PC-9 (cell line): ENCODE measurements around the gene RXRG. TPM values are rescaled to one million over a fixed set of nuclear protein-coding genes. Genes with fewer than 3 reads are reported as not detected.

Experiments used
- BruUV-seq: library from RNA; stranded (reverse); fragments of 400-500 nt; replicated peaks from 2 replicates; lab custom pipeline; 2021; lab: Mats Ljungman, UMichigan
- CTCF ChIA-PET: fragments of 300-600 bp; sonication (Branson Sonifier 250); formaldehyde crosslinking; loops from one replicate; lab custom pipeline; 2022; ENCODE audit warnings: antibody characterized with exemption; lab: Charles Lee
- POLR2A ChIA-PET: fragments of 300-600 bp; sonication (Branson Sonifier 250); formaldehyde crosslinking; loops from one replicate; lab custom pipeline; 2022; ENCODE audit warnings: antibody characterized with exemption; ENCODE audit not compliant: unreplicated experiment; lab: Charles Lee
- DNase-seq, 2 experiments: peaks; one replicate each; pipeline versions ENCODE4 v3.0.0 to v3.0.0-alpha.2; 2015 to 2022; ENCODE audit warnings: mixed read lengths in 1 of 2
- H2AFZ ChIP-seq: fragments of 200-600 bp; sonication (generic); 2 replicates; pipeline ENCODE4 v1.8.1; 2017; ENCODE audit warnings: antibody characterized with exemption
- H3F3A ChIP-seq: fragments of 200-600 bp; sonication (generic); 2 replicates; pipeline ENCODE4 v1.8.1; 2017; ENCODE audit warnings: antibody characterized with exemption, mild to moderate bottlenecking, low read depth; ENCODE audit not compliant: insufficient read depth
- H3K27ac ChIP-seq: fragments of 200-600 bp; sonication (generic); 2 replicates; pipeline ENCODE4 v1.6.1; 2016; ENCODE audit warnings: mixed run types
- H3K27me3 ChIP-seq: fragments of 200-600 bp; sonication (generic); 2 replicates; pipeline ENCODE4 v1.6.1; 2016; ENCODE audit warnings: low read depth, mixed run types; ENCODE audit not compliant: insufficient read depth
- H3K36me3 ChIP-seq: fragments of 200-600 bp; sonication (generic); 2 replicates; pipeline ENCODE4 v1.6.1; 2016; ENCODE audit warnings: low read depth, mixed run types
- H3K4me1 ChIP-seq: fragments of 200-600 bp; sonication (generic); replicated peaks from 2 replicates; pipeline ENCODE4 v1.6.1; 2016; ENCODE audit warnings: mixed run types; ENCODE audit not compliant: insufficient read depth
- H3K4me2 ChIP-seq: fragments of 200-600 bp; sonication (generic); 2 replicates; pipeline ENCODE4 v1.6.1; 2017; ENCODE audit warnings: mixed run types
- H3K4me3 ChIP-seq: fragments of 200-600 bp; sonication (generic); 2 replicates; pipeline ENCODE4 v1.6.1; 2016; ENCODE audit warnings: mixed run types
- H3K79me2 ChIP-seq: fragments of 200-600 bp; sonication (generic); 2 replicates; pipeline ENCODE4 v1.6.1; 2017; ENCODE audit warnings: low read depth, mixed run types
- H3K9me2 ChIP-seq: fragments of 200-600 bp; sonication (generic); 2 replicates; pipeline ENCODE4 v1.8.1; 2017; ENCODE audit warnings: mild to moderate bottlenecking; ENCODE audit not compliant: insufficient read depth
- H3K9me3 ChIP-seq: fragments of 200-600 bp; sonication (generic); 2 replicates; pipeline ENCODE4 v1.8.1; 2016; ENCODE audit warnings: low read depth; ENCODE audit not compliant: insufficient read depth
- H4K20me1 ChIP-seq: fragments of 200-600 bp; sonication (generic); 2 replicates; pipeline ENCODE4 v1.8.1; 2017; ENCODE audit not compliant: insufficient read depth
- EZH2 ChIP-seq: fragments of 200-600 bp; sonication (generic); IDR thresholded peaks from 2 replicates; pipeline ENCODE4 v1.8.0; 2017; ENCODE audit warnings: antibody characterized with exemption, low read depth
- intact Hi-C: fragments of 100-400 bp; cut with micrococcal nuclease; formaldehyde crosslinking; loops from one replicate; pipeline ENCODE4 v1.10.0; 2022; ENCODE audit not compliant: unreplicated experiment
- total RNA-seq: library from RNA; stranded (reverse); gene quantifications from 2 replicates; pipeline ENCODE4 v1.2.3, GENCODE V29; 2021
- TF ChIP-seq, protein P1 (sequence below): fragments of 200-600 bp; sonication (generic); conservative IDR thresholded peaks from 2 replicates; pipeline ENCODE4 v1.6.1; 2017; ENCODE audit warnings: mixed run types, antibody characterized with exemption, mild to moderate bottlenecking, moderate library complexity

Gene RXRG
- total RNA-seq, 1 experiment from 2014 or later, result not detected

DNA sequence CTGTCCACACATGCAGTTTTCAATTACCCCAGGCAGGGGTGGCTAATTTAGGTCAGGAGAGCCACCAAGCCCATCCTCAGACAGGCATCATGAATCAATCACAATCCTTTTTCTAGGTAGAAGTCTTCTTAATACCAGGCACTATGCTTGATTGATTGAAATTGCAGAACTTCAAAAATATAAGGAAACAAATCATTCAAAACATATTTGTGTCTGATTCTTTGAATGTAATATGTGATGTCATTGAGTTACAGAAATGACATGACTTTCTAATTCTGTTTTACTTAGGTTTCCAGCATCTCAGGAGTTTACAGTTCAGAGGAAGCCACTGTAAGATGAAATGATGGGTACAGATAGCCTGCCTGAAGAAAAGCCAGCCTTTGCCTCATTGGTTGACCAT, 26.7 kb downstream of the RXRG start:
- intact Hi-C loops, result no loop called here
- TF ChIP-seq, protein P1, sequence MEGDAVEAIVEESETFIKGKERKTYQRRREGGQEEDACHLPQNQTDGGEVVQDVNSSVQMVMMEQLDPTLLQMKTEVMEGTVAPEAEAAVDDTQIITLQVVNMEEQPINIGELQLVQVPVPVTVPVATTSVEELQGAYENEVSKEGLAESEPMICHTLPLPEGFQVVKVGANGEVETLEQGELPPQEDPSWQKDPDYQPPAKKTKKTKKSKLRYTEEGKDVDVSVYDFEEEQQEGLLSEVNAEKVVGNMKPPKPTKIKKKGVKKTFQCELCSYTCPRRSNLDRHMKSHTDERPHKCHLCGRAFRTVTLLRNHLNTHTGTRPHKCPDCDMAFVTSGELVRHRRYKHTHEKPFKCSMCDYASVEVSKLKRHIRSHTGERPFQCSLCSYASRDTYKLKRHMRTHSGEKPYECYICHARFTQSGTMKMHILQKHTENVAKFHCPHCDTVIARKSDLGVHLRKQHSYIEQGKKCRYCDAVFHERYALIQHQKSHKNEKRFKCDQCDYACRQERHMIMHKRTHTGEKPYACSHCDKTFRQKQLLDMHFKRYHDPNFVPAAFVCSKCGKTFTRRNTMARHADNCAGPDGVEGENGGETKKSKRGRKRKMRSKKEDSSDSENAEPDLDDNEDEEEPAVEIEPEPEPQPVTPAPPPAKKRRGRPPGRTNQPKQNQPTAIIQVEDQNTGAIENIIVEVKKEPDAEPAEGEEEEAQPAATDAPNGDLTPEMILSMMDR, result no peak
- TF ChIP-seq EZH2, result no peak
- POLR2A ChIA-PET, result no interaction called here
- no peak overlapping the region for H3K27ac ChIP-seq
- no peaks in the 10 kb centered on the region for H3K36me3 ChIP-seq
- H3K4me3 ChIP-seq, result no peak overlapping the region
- DNase-seq, result no peak
- no peaks in the 10 kb centered on the region for H3F3A ChIP-seq
- no peak overlapping the region for H2AFZ ChIP-seq
- no peaks in the 10 kb centered on the region for H4K20me1 ChIP-seq
- H3K9me3 ChIP-seq, result no peaks in the 10 kb centered on the region
- H3K4me2 ChIP-seq, result no peak overlapping the region
- H3K9me2 ChIP-seq, result no peaks in the 10 kb centered on the region
- no peaks in the 10 kb centered on the region for H3K79me2 ChIP-seq
- CTCF ChIA-PET, result no interaction called here
- BruUV-seq, result no TSS peak
- no peaks in the 10 kb centered on the region for H3K4me1 ChIP-seq
- peaks cover 59% of the 10 kb centered on the region for H3K27me3 ChIP-seq

- intact Hi-C loops, result no loop called here
- POLR2A ChIA-PET, result no interaction called here
- H3K27me3 ChIP-seq, result peaks cover 64% of the 10 kb centered on the region
These were observed 28.1 kb downstream of the RXRG start for GRCh38 chr1:165416876-165417275.

GRCh38 chr1:165415068-165415467, 29.9 kb downstream of the RXRG start:
- no peaks in the 10 kb centered on the region for H3K4me1 ChIP-seq
- DNase-seq, result no peak
- H2AFZ ChIP-seq, result no peak overlapping the region
- no TSS peak for BruUV-seq
- H3K4me3 ChIP-seq, result no peak overlapping the region
- no peaks in the 10 kb centered on the region for H3F3A ChIP-seq
- no peak for TF ChIP-seq EZH2
- TF ChIP-seq, protein P1, result no peak
- no peaks in the 10 kb centered on the region for H4K20me1 ChIP-seq
- H3K79me2 ChIP-seq, result no peaks in the 10 kb centered on the region
- H3K4me2 ChIP-seq, result no peak overlapping the region
- POLR2A ChIA-PET, result no interaction called here
- H3K27ac ChIP-seq, result no peak overlapping the region
- intact Hi-C loops, result no loop called here
- peaks cover 68% of the 10 kb centered on the region for H3K27me3 ChIP-seq
- no peaks in the 10 kb centered on the region for H3K36me3 ChIP-seq
- H3K9me2 ChIP-seq, result no peaks in the 10 kb centered on the region
- no peaks in the 10 kb centered on the region for H3K9me3 ChIP-seq
- CTCF ChIA-PET, result no interaction called here

More at GRCh38 chr1:165416876-165417275, 28.1 kb downstream of the RXRG start:
- Histone ChIP-seq H3K36me3 (no peaks in the 10 kb centered on the region), H3F3A (no peaks in the 10 kb centered on the region), H3K4me3 (no peak overlapping the region), H2AFZ (no peak overlapping the region), H3K4me2 (no peak overlapping the region), H3K9me3 (no peaks in the 10 kb centered on the region), H3K4me1 (no peaks in the 10 kb centered on the region), H4K20me1 (no peaks in the 10 kb centered on the region), H3K9me2 (no peaks in the 10 kb centered on the region), H3K27ac (no peak overlapping the region), H3K79me2 (no peaks in the 10 kb centered on the region)
- CTCF ChIA-PET, result no interaction called here
- DNase-seq, result no peak
- TF ChIP-seq EZH2, result no peak
- TF ChIP-seq, protein P1, result no peak
- no TSS peak for BruUV-seq
